ENCODE results near the gene C12orf57.

- TF ChIP-seq, protein P1, sequence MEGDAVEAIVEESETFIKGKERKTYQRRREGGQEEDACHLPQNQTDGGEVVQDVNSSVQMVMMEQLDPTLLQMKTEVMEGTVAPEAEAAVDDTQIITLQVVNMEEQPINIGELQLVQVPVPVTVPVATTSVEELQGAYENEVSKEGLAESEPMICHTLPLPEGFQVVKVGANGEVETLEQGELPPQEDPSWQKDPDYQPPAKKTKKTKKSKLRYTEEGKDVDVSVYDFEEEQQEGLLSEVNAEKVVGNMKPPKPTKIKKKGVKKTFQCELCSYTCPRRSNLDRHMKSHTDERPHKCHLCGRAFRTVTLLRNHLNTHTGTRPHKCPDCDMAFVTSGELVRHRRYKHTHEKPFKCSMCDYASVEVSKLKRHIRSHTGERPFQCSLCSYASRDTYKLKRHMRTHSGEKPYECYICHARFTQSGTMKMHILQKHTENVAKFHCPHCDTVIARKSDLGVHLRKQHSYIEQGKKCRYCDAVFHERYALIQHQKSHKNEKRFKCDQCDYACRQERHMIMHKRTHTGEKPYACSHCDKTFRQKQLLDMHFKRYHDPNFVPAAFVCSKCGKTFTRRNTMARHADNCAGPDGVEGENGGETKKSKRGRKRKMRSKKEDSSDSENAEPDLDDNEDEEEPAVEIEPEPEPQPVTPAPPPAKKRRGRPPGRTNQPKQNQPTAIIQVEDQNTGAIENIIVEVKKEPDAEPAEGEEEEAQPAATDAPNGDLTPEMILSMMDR (conservative IDR thresholded peaks at IDR 0.05 in 1 of 2, IDR thresholded peaks at IDR 0.05 in 1 of 2; ENCODE audit: extremely low read depth in 1 of 2, insufficient read depth in 1 of 2, low read depth in 1 of 2, low read length in 2 of 2), result no peak
- no peak for TF ChIP-seq EZH2 (IDR thresholded peaks at IDR 0.05; ENCODE audit: borderline replicate concordance, low read length)
Observed at GRCh38 chr12:6948873-6949594, 5.2 kb downstream of the C12orf57 start.

Data from mammary epithelial cell (primary cell).